Measurements from ENCODE around the gene CDK12. TPM values are rescaled to one million over a fixed set of nuclear protein-coding genes. Genes with fewer than 3 reads are reported as not detected.

The CDK12 gene
- polyA plus RNA-seq, 2 of the 4 experiments (the other 2 are of a cell fraction), result 36.7 to 42.1 TPM

DNA sequence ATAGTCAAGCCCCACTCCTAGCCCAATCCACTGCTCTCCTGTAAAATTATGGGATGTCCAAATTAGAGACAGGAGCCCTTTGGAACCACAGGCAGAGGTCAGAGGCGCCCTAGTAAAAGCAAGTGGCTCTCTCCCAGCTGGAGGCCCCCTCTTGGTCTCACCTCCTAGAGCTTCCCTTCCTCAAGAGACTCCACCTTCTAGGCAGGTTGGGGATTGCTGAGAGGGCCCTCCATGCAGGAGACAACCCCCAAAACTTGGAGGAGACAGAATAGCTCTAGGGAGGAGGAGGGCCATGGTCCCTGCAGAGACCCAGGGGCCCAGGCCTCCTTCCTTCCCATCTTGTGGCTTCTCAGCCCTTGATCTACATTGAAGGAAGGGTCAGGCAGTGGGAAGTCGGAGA, 117.0 kb downstream of the CDK12 start (continued):
- TF ChIP-seq TP53 (CRISPR knock-in tag; IDR thresholded peaks at IDR 0.05) (no peak), ZFP36 (IDR thresholded peaks at IDR 0.05; ENCODE audit: borderline replicate concordance, partially characterized antibody) (no peak), CBX8 (IDR thresholded peaks at IDR 0.05) (no peak), BHLHE40 (IDR thresholded peaks at IDR 0.05; ENCODE audit: low read depth, low read length) (no peak), ZC3H11A (IDR thresholded peaks at IDR 0.05) (no peak), SREBF2 (IDR thresholded peaks at IDR 0.05) (no peak), MAZ (IDR thresholded peaks at IDR 0.05; ENCODE audit: borderline replicate concordance, low read depth, low read length) (no peak), HDAC2 (IDR thresholded peaks at IDR 0.05) (no peak), HOXB13 (CRISPR knock-in tag; IDR thresholded peaks at IDR 0.05; ENCODE audit: low read depth) (no peak)
- TF ChIP-seq, protein P1, sequence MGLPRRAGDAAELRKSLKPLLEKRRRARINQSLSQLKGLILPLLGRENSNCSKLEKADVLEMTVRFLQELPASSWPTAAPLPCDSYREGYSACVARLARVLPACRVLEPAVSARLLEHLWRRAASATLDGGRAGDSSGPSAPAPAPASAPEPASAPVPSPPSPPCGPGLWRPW (IDR thresholded peaks at IDR 0.05), result no peak

DNA sequence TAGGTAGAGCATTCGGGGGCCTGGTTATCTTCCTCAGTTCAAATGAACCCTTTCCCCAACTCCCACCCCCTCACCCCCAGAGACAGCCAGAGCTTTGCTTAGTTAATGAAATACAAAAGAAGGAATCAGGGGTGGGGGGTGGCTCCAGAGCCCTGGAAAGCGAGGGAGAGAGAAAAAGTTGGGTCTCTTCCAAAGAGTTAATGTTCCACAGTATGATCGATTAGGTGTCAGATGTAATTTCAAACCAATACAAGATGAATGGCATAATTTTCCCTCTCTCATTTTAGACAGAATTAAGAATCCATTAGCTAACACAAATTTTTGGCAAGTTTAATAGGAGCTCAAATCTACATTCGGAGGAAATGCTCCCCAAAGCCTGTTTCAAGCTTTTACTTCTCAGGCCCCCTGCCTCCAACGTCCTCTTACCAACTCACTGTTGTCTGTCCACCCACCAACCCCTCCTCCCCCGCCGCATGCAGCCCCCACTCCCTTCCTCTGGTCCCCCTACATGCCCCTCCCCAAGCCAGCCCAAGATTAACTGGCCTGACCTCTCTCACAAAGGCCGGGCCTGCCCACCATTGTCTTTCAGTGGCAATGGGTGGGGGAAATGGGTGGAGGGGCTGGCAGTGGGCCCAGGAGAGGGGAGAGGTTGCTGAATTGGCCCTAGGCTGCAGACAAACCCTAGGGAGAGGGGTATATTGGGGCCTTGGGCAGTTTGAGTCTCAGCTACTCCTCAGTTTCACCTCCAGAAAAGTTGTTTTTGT, 118.2 kb downstream of the CDK12 start:
- Histone ChIP-seq H3K9me3 (no peaks in the 10 kb centered on the region), H3K27ac (no peak overlapping the region), H3K4me1 (no peaks in the 10 kb centered on the region; the same call in 2 of the 3 replicates), H3K4me3 (no peak overlapping the region), H3K4me2 (no peak overlapping the region)
- no peak for TF ChIP-seq ZSCAN20 (CRISPR knock-in tag; IDR thresholded peaks at IDR 0.05)
- TF ChIP-seq POLR2AphosphoS2 (conservative IDR thresholded peaks at IDR 0.05; ENCODE audit: low read length), result no peak
- TF ChIP-seq, protein P2, sequence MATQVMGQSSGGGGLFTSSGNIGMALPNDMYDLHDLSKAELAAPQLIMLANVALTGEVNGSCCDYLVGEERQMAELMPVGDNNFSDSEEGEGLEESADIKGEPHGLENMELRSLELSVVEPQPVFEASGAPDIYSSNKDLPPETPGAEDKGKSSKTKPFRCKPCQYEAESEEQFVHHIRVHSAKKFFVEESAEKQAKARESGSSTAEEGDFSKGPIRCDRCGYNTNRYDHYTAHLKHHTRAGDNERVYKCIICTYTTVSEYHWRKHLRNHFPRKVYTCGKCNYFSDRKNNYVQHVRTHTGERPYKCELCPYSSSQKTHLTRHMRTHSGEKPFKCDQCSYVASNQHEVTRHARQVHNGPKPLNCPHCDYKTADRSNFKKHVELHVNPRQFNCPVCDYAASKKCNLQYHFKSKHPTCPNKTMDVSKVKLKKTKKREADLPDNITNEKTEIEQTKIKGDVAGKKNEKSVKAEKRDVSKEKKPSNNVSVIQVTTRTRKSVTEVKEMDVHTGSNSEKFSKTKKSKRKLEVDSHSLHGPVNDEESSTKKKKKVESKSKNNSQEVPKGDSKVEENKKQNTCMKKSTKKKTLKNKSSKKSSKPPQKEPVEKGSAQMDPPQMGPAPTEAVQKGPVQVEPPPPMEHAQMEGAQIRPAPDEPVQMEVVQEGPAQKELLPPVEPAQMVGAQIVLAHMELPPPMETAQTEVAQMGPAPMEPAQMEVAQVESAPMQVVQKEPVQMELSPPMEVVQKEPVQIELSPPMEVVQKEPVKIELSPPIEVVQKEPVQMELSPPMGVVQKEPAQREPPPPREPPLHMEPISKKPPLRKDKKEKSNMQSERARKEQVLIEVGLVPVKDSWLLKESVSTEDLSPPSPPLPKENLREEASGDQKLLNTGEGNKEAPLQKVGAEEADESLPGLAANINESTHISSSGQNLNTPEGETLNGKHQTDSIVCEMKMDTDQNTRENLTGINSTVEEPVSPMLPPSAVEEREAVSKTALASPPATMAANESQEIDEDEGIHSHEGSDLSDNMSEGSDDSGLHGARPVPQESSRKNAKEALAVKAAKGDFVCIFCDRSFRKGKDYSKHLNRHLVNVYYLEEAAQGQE (IDR thresholded peaks at IDR 0.05), result no peak
- TF ChIP-seq KDM1A (IDR thresholded peaks at IDR 0.05; ENCODE audit: low read depth), result no peak
- TF ChIP-seq, protein P3, sequence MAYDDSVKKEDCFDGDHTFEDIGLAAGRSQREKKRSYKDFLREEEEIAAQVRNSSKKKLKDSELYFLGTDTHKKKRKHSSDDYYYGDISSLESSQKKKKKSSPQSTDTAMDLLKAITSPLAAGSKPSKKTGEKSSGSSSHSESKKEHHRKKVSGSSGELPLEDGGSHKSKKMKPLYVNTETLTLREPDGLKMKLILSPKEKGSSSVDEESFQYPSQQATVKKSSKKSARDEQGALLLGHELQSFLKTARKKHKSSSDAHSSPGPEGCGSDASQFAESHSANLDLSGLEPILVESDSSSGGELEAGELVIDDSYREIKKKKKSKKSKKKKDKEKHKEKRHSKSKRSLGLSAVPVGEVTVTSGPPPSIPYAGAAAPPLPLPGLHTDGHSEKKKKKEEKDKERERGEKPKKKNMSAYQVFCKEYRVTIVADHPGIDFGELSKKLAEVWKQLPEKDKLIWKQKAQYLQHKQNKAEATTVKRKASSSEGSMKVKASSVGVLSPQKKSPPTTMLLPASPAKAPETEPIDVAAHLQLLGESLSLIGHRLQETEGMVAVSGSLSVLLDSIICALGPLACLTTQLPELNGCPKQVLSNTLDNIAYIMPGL (CRISPR knock-in tag; IDR thresholded peaks at IDR 0.05; ENCODE audit: borderline replicate concordance), result no peak
- TF ChIP-seq RNF2 (IDR thresholded peaks at IDR 0.05; ENCODE audit: borderline replicate concordance, low read depth), result no peak
- TF ChIP-seq KDM5A (IDR thresholded peaks at IDR 0.05), result no peak
- no peak for TF ChIP-seq JUN (IDR thresholded peaks at IDR 0.05)
- TF ChIP-seq CBX8 (IDR thresholded peaks at IDR 0.05), result no peak
- TF ChIP-seq RAD21 (conservative IDR thresholded peaks at IDR 0.05 in 1 of 2, IDR thresholded peaks at IDR 0.05 in 1 of 2), result no peak
- no peak for TF ChIP-seq RFX5 (IDR thresholded peaks at IDR 0.05)
- FAIRE-seq, result no peak
- 41% methylated on average over 8 of the region's 8 CpGs for WGBS (ENCODE audit: missing lambda C conversion rate)
- no peak for DNase-seq (ENCODE audit: low read depth in 1 of 2, low spot score in 1 of 2)
- CTCF ChIA-PET, result interaction anchor here (0.5 to 8.8 kb wide), 5 partner anchors 10 to 158 kb away, joined by 3 to 145 read pairs (median 5); no protein-coding TSS in a partner anchor
- POLR2A ChIA-PET, result interaction anchor here (0.6 kb wide), 1 partner anchor 15 kb away, joined by 3 read pairs; no protein-coding TSS in a partner anchor
- no peak for ATAC-seq
